Endothelial cell of umbilical vein (primary cell): Measurements from ENCODE around the gene SETD2. TPM values are rescaled to one million over a fixed set of nuclear protein-coding genes. Genes with fewer than 3 reads are reported as not detected.

ENCODE experiments used
- BruUV-seq: library from RNA; stranded (reverse); fragments of 400-500 nt; replicated peaks from 2 replicates; lab custom pipeline; 2021; lab: Mats Ljungman, UMichigan
- CTCF ChIA-PET: fragments of 300-600, 350-600 bp; sonication (Branson Sonifier 250); formaldehyde crosslinking; loops from one replicate; lab custom pipeline; 2021; ENCODE audit warnings: antibody characterized with exemption, inconsistent platforms; lab: Charles Lee
- POLR2A ChIA-PET: fragments of 300-600, 350-600 bp; sonication (Branson Sonifier 250); formaldehyde crosslinking; loops from one replicate; lab custom pipeline; 2021; ENCODE audit warnings: antibody characterized with exemption, inconsistent platforms; lab: Charles Lee
- DNase-seq: peaks from one replicate; pipeline ENCODE4 v3.0.0-alpha.2; 2011; ENCODE audit warnings: low read depth, low spot score
- FAIRE-seq: peaks from 2 replicates; lab custom pipeline; 2011; peaks lifted over from hg19 to GRCh38; lab: Jason Lieb, UNC
- H2AFZ ChIP-seq: 2 replicates; pipeline ENCODE4 v1.6.0; 2012; ENCODE audit warnings: low read depth, low read length, control low read depth, inconsistent platforms
- H3K27ac ChIP-seq: 2 replicates; pipeline ENCODE4 v1.5.1; 2011; ENCODE audit warnings: low read depth, mild to moderate bottlenecking, control low read depth, low read length, moderate library complexity; ENCODE audit not compliant: insufficient read depth
- H3K27me3 ChIP-seq, 2 experiments: 2 replicates each; pipeline versions ENCODE4 v1.6.0 to v1.6.1; 2011; ENCODE audit warnings: low read length in 2 of 2, mixed read lengths in 1 of 2; ENCODE audit not compliant: control insufficient read depth in 2 of 2, insufficient read depth in 2 of 2
- H3K36me3 ChIP-seq, 2 experiments: 2 replicates in 1 of 2; 3 replicates in 1 of 2; pipeline ENCODE4 v1.5.1; 2011; ENCODE audit warnings: low read length in 2 of 2, mild to moderate bottlenecking in 1 of 2, moderate library complexity in 1 of 2; ENCODE audit not compliant: control insufficient read depth in 2 of 2, insufficient read depth in 2 of 2; ENCODE audit errors: extremely low read depth in 1 of 2
- H3K4me1 ChIP-seq: 3 replicates; pipeline ENCODE4 v1.5.1; 2011; ENCODE audit warnings: mild to moderate bottlenecking, low read length; ENCODE audit not compliant: control insufficient read depth, insufficient read depth; ENCODE audit errors: extremely low read depth
- H3K4me2 ChIP-seq: 2 replicates; pipeline ENCODE4 v1.6.1; 2011; ENCODE audit warnings: low read length, control low read depth, mixed read lengths; ENCODE audit not compliant: insufficient read depth
- H3K4me3 ChIP-seq, 3 experiments: fragments of 200-600 bp in 1 of 3; sonication (generic), shearing (Covaris generic) in 1 of 3; replicated peaks in 1 of 3; 2 replicates each; pipeline ENCODE4 v1.5.1; 2011 to 2016; ENCODE audit warnings: control low read depth in 3 of 3, low read length in 3 of 3, mild to moderate bottlenecking in 2 of 3, inconsistent platforms in 1 of 3, low read depth in 1 of 3, moderate library complexity in 1 of 3; ENCODE audit not compliant: insufficient read depth in 1 of 3
- H3K79me2 ChIP-seq: 2 replicates; pipeline ENCODE4 v1.6.0; 2012; ENCODE audit warnings: low read length, inconsistent platforms; ENCODE audit not compliant: control insufficient read depth, insufficient read depth
- H3K9ac ChIP-seq: replicated peaks from 2 replicates; pipeline ENCODE3; 2011; ENCODE audit warnings: low read length, control low read depth; ENCODE audit not compliant: insufficient read depth; ENCODE audit errors: extremely low read depth
- H3K9me1 ChIP-seq: replicated peaks from 3 replicates; pipeline ENCODE4 v1.6.0; 2011; ENCODE audit warnings: mild to moderate bottlenecking, low read length; ENCODE audit not compliant: control insufficient read depth, insufficient read depth; ENCODE audit errors: extremely low read depth
- H3K9me3 ChIP-seq: replicated peaks from 2 replicates; pipeline ENCODE4 v1.5.1; 2012; ENCODE audit warnings: low read length, inconsistent platforms; ENCODE audit not compliant: control insufficient read depth, insufficient read depth
- H4K20me1 ChIP-seq: replicated peaks from 2 replicates; pipeline ENCODE3; 2011; ENCODE audit warnings: mild to moderate bottlenecking, low read length; ENCODE audit not compliant: control insufficient read depth, insufficient read depth; ENCODE audit errors: extremely low read depth
- EZH2 ChIP-seq: IDR thresholded peaks from 2 replicates; pipeline ENCODE4 v1.6.1; 2012; ENCODE audit warnings: borderline replicate concordance, low read depth, mild to moderate bottlenecking, moderate library complexity, low read length, inconsistent platforms; ENCODE audit not compliant: severe bottlenecking
- FOS ChIP-seq: IDR thresholded peaks from 2 replicates; pipeline ENCODE4 v1.6.1; 2011; ENCODE audit warnings: mild to moderate bottlenecking, low read length, moderate library complexity, borderline replicate concordance; ENCODE audit not compliant: insufficient read depth
- GATA2 ChIP-seq: IDR thresholded peaks from 2 replicates; pipeline ENCODE4 v1.7.0; 2011; ENCODE audit warnings: low read depth, mild to moderate bottlenecking, moderate library complexity, mixed read lengths, low read length; ENCODE audit not compliant: insufficient read length, insufficient read depth
- JUN ChIP-seq: IDR thresholded peaks from 2 replicates; pipeline ENCODE4 v1.6.1; 2011; ENCODE audit warnings: borderline replicate concordance, low read depth; ENCODE audit not compliant: insufficient read length, insufficient read depth
- MYC ChIP-seq: IDR thresholded peaks from one replicate; pipeline ENCODE4 v1.6.1; 2011; ENCODE audit warnings: mild to moderate bottlenecking, low read depth, low read length
- POLR2A ChIP-seq: IDR thresholded peaks from 2 replicates; pipeline ENCODE4 v1.6.1; 2012; ENCODE audit warnings: low read depth, mild to moderate bottlenecking, control low read depth, low read length
- POLR2AphosphoS5 ChIP-seq: IDR thresholded peaks from 2 replicates; pipeline ENCODE4 v1.6.1; 2012; ENCODE audit warnings: low read depth, mild to moderate bottlenecking, control low read depth, low read length, moderate library complexity; ENCODE audit not compliant: insufficient read depth
- dilution Hi-C: fragments of 300-500 bp; cut with MboI; formaldehyde crosslinking; loops from one replicate; pipeline ENCODE4 v1.15.0; 2019; ENCODE audit warnings: low sequenced_read_pairs; ENCODE audit not compliant: extremely low pct_ligation_motif_present
- intact Hi-C: fragments of 100-400 bp; cut with micrococcal nuclease; formaldehyde crosslinking; loops from one replicate; pipeline ENCODE4 v1.10.0; 2022
- polyA plus RNA-seq, 4 experiments: library from polyadenylated mRNA; depleted of rRNA in 3 of 4; stranded (reverse) in 3 of 4; unstranded in 1 of 4; fragments of >200 nt; gene quantifications; 2 replicates each; pipeline versions ENCODE4 v1.2.1 to v1.2.3, GENCODE V29; 2011 to 2012; ENCODE audit warnings: missing spikeins in 1 of 4
- total RNA-seq: library from RNA; stranded (reverse); gene quantifications from 2 replicates; pipeline ENCODE4 v1.2.3, GENCODE V29; 2021
- TF ChIP-seq, protein P1 (sequence below), 2 donors: IDR thresholded peaks; 1 replicate in 1 of 2; 2 replicates in 1 of 2; pipeline ENCODE4 v1.5.1; 2011; ENCODE audit warnings: low read length in 2 of 2, mild to moderate bottlenecking in 2 of 2, moderate library complexity in 2 of 2, control low read depth in 1 of 2, inconsistent platforms in 1 of 2, low read depth in 1 of 2; ENCODE audit not compliant: insufficient read depth in 1 of 2; ENCODE audit errors: extremely low read depth in 1 of 2
- TF ChIP-seq, protein P2 (sequence below): IDR thresholded peaks from 2 replicates; pipeline ENCODE4 v1.6.1; 2011; ENCODE audit not compliant: insufficient read depth, insufficient read length

SETD2 gene
- total and polyA plus RNA-seq, 2 donors (not counting 3 experiments of a cell fraction or from before 2014, with no cell fraction given): 13.7 to 41.4 TPM

DNA sequence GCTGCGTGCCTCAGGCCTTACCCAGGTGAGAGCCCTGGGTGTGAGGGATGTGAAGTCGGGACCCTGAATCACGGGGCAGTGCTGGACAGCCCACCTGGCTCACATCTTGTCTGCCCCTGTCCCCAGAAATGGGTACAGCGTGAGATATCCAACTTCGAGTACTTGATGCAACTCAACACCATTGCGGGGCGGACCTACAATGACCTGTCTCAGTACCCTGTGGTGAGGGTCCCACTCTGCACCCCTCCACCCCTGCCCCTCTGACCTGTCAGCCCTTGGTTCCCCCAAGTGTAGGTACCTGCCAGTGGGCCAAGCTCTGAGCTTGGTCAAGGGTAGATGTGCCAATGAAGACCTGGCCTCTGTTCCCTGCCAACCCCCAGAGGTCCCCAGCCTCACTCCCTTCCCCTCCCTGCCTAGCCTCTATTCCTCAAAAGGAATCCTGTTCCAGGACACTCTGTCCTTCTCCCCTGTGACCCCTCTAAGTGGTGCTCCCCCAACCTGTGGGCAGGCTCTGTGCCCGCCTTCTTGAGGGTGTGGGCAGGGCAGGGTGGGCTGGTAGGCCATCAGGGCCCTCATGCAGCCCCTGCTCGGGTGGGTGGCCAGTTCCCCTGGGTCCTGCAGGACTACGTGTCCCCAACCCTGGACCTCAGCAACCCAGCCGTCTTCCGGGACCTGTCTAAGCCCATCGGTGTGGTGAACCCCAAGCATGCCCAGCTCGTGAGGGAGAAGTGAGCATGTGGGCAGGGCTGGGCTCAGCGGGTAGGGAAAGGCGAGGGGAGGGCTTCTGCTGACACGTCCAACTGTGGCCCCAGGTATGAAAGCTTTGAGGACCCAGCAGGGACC is 159.3 kb downstream of the SETD2 start:
- ChIA-PET CTCF (interaction anchor here (0.9 kb wide), 1 partner anchor 23 kb away, joined by 3 read pairs; no protein-coding TSS in a partner anchor), POLR2A (interaction anchor here (0.7 kb wide), 1 partner anchor 32 kb away, joined by 3 read pairs; no protein-coding TSS in a partner anchor)
- no peak overlapping the region for H3K27ac ChIP-seq
- intact Hi-C loops: no loop called here
- H3K4me2 ChIP-seq: no peak overlapping the region
- peaks cover 2% of the 10 kb centered on the region for H3K4me1 ChIP-seq
- FAIRE-seq (no peak), DNase-seq (no peak)
- peaks cover 2 to 50% of the 10 kb centered on the region in 2 experiments for H3K36me3 ChIP-seq
- TF ChIP-seq MYC (no peak), FOS (no peak), GATA2 (no peak), POLR2AphosphoS5 (no peak), EZH2 (no peak), POLR2A (no peak), JUN (no peak)
- TF ChIP-seq, protein P1, sequence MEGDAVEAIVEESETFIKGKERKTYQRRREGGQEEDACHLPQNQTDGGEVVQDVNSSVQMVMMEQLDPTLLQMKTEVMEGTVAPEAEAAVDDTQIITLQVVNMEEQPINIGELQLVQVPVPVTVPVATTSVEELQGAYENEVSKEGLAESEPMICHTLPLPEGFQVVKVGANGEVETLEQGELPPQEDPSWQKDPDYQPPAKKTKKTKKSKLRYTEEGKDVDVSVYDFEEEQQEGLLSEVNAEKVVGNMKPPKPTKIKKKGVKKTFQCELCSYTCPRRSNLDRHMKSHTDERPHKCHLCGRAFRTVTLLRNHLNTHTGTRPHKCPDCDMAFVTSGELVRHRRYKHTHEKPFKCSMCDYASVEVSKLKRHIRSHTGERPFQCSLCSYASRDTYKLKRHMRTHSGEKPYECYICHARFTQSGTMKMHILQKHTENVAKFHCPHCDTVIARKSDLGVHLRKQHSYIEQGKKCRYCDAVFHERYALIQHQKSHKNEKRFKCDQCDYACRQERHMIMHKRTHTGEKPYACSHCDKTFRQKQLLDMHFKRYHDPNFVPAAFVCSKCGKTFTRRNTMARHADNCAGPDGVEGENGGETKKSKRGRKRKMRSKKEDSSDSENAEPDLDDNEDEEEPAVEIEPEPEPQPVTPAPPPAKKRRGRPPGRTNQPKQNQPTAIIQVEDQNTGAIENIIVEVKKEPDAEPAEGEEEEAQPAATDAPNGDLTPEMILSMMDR (IDR thresholded peaks at IDR 0.05; ENCODE audit: extremely low read depth in 1 of 2, insufficient read depth in 1 of 2, low read depth in 1 of 2, low read length in 2 of 2): no peak
- TF ChIP-seq, protein P2, sequence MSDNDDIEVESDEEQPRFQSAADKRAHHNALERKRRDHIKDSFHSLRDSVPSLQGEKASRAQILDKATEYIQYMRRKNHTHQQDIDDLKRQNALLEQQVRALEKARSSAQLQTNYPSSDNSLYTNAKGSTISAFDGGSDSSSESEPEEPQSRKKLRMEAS: no peak
- dilution Hi-C loops: no loop called here
- H4K20me1 ChIP-seq: no peaks in the 10 kb centered on the region
- no peaks in the 10 kb centered on the region for H3K9me3 ChIP-seq
- H3K9ac ChIP-seq: no peak overlapping the region
- no peak overlapping the region for H2AFZ ChIP-seq
- BruUV-seq: no TSS peak
- no peak overlapping the region for H3K4me3 ChIP-seq
- H3K9me1 ChIP-seq: no peaks in the 10 kb centered on the region
- no peaks in the 10 kb centered on the region for H3K79me2 ChIP-seq
- H3K27me3 ChIP-seq: no peaks in the 10 kb centered on the region
